HG03342 (cell line): ENCODE measurements around the gene CKMT1B.
A peak's percentile ranks its signal among the peaks of the same experiment; 100 is the strongest.
"Not testable (repeated sequence)": the region's sequence is repeated elsewhere in the genome, so short reads cannot be mapped to it uniquely, and the experiment has no call there.

Experiments used
- ATAC-seq: cut with Tn5 transposase; IDR thresholded peaks from one replicate; pipeline ENCODE4 v1.9.1; 2021; ENCODE audit warnings: mild to moderate bottlenecking, moderate library complexity; ENCODE audit not compliant: unreplicated experiment

Gene CKMT1B

GRCh38 chr15:43626937-43627336 is 33.1 kb downstream of the CKMT1B start:
- ATAC-seq, result not testable (repeated sequence)

- ATAC-seq, result peak; percentile 61
Observed at GRCh38 chr15:43638464-43639204, 44.8 kb downstream of the CKMT1B start.
